Gastrocnemius medialis (tissue), 4 donors: ENCODE measurements around the gene ADAMTS2.

Experiments
- CTCF ChIP-seq, 5 experiments: fragments of 450-650 bp in 3 of 5; fragments of 200-600 bp in 2 of 5; sonication (generic) in 2 of 5; IDR thresholded peaks in 4 of 5; conservative IDR thresholded peaks in 1 of 5; 1 replicate in 4 of 5; 2 replicates in 1 of 5; pipeline ENCODE4 v1.5.1; 2016 to 2019; ENCODE audit warnings: antibody characterized with exemption in 5 of 5, mild to moderate bottlenecking in 3 of 5, moderate library complexity in 3 of 5
- POLR2A ChIP-seq, 2 donors: fragments of 450-650 bp; IDR thresholded peaks; one replicate each; pipeline ENCODE4 v1.6.1; 2017; ENCODE audit warnings: antibody characterized with exemption in 2 of 2, mild to moderate bottlenecking in 2 of 2, moderate library complexity in 2 of 2

- TF ChIP-seq CTCF (IDR thresholded peaks at IDR 0.05 in 4 of 5, conservative IDR thresholded peaks at IDR 0.05 in 1 of 5) (no peak), POLR2A (IDR thresholded peaks at IDR 0.05) (no peak)
These were observed 17.1 kb upstream of the ADAMTS2 start for GRCh38 chr5:179362355-179362754.
